ENCODE results near the gene FARS2.

The FARS2 gene

GRCh38 chr6:5249451-5250122 is 11.7 kb upstream of the FARS2 start:
- no peak for DNase-seq

GRCh38 chr6:5250451-5250850 is 10.9 kb upstream of the FARS2 start:
- no peak for DNase-seq

GRCh38 chr6:5250911-5251310 is 10.4 kb upstream of the FARS2 start:
- no peak for DNase-seq

- DNase-seq, result no peak
These were observed 4.4 kb upstream of the FARS2 start for GRCh38 chr6:5256952-5257351.

GRCh38 chr6:5257400-5257799 is 3.9 kb upstream of the FARS2 start:
- DNase-seq, result no peak

- DNase-seq, result no peak
These were observed 1.9 kb upstream of the FARS2 start for GRCh38 chr6:5259428-5259827.

- DNase-seq, result peak; percentile 52
These were observed 1.1 kb upstream of the FARS2 start for GRCh38 chr6:5260111-5260620.

GRCh38 chr6:5261545-5262109 is 314 bp downstream of the FARS2 start:
- no peak for DNase-seq

GRCh38 chr6:5266423-5266822 is 5.1 kb downstream of the FARS2 start:
- no peak for DNase-seq

- no peak for DNase-seq
These were observed 8.9 kb downstream of the FARS2 start for GRCh38 chr6:5270093-5270680.

GRCh38 chr6:5271926-5272325 is 10.6 kb downstream of the FARS2 start:
- no peak for DNase-seq

GRCh38 chr6:5274231-5274630 is 12.9 kb downstream of the FARS2 start:
- no peak for DNase-seq

- no peak for DNase-seq
These were observed 14.2 kb downstream of the FARS2 start for GRCh38 chr6:5275497-5275896.

GRCh38 chr6:5276581-5276980 is 15.3 kb downstream of the FARS2 start:
- DNase-seq, result no peak

GRCh38 chr6:5277589-5277988 is 16.3 kb downstream of the FARS2 start:
- DNase-seq, result no peak

- no peak for DNase-seq
These were observed 16.7 kb downstream of the FARS2 start for GRCh38 chr6:5278047-5278446.

- no peak for DNase-seq
These were observed 17.3 kb downstream of the FARS2 start for GRCh38 chr6:5278565-5279120.

GRCh38 chr6:5279891-5280338 is 18.6 kb downstream of the FARS2 start:
- no peak for DNase-seq

GRCh38 chr6:5280920-5281319 is 19.6 kb downstream of the FARS2 start:
- no peak for DNase-seq

GRCh38 chr6:5282191-5282623 is 20.9 kb downstream of the FARS2 start:
- DNase-seq, result no peak

- no peak for DNase-seq
These were observed 23.8 kb downstream of the FARS2 start for GRCh38 chr6:5285081-5285480.

- no peak for DNase-seq
These were observed 24.2 kb downstream of the FARS2 start for GRCh38 chr6:5285526-5285925.

- DNase-seq, result no peak
These were observed 25.5 kb downstream of the FARS2 start for GRCh38 chr6:5286780-5287179.
